GM18520 (cell line): ENCODE data around the gene LAX1.

Source experiments
- ATAC-seq: cut with Tn5 transposase; IDR thresholded peaks from one replicate; pipeline ENCODE4 v1.9.1; 2021; ENCODE audit not compliant: unreplicated experiment

LAX1 gene

DNA sequence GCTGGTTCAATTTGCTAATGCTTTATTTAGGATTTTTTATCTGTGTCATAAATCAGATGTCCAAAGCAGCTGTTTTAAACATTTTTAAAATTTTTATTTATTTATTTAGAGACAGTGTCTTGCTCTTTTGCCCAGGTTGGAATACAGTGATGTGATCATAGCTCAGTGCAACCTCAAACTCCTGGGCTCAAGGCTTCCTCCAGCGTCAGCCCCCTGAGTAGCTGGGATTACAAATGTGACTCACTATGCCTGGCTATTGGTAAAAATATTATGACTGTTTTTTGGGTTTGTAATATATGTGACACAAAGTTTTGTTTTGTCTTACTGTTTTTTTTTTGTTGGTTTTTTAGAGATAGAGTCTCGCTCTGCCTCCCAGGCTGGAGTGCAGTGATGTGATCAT lies 42.2 kb downstream of the LAX1 start:
- ATAC-seq: no peak

DNA sequence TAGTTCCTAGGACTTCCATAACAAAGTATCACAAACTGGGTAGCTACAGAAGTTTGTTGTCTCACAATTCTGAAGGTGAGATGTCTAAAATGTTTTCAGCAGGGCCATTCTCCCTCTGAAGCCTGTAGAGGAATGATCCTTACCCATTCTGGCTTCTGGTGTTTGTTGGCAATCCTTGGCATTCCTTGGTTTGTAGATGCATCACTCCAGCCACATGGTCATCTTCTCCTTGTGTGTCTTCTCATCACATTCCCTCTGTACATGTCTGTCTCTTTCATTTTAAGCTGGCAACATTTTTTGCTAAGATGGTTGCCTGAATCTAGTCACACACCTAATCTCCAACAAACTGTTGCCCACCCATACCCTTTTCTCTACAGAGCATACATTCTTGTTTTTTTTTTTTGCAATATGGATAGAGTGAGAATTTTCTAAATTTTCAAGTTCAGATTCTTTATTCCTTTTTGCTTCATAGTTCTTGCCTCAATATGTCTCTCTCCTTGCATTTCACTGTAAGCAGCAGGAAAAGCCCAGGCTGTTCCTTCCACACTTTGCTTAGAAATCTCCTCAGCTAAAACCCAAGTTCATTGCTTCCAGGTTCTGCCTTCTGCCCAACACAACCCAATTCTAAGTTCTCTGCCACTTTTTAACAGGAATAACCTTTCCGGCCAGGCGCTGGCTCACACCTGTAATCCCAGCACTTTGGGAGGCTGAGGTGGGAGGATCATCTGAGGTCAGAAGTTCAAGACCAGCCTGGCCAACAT lies 48.8 kb downstream of the LAX1 start:
- no peak for ATAC-seq

DNA sequence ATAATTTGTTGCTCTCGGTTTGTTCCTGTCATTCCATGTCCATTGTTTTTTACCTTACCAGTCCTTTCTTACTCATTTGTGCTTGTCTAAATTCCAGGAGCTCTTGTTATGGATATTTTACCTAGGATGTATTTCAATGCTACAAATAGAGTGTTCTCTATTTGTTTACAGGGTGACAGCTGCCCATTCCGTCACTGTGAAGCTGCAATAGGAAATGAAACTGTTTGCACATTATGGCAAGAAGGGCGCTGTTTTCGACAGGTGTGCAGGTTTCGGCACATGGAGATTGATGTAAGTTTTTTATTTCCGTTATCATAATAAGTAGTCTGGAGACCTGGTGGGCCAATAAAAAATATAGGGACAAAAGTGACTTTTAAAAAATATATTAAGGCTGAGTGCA lies 53.4 kb downstream of the LAX1 start:
- ATAC-seq: no peak

GRCh38 chr1:203823306-203823705 lies 58.3 kb downstream of the LAX1 start:
- ATAC-seq: no peak
